Measurements from ENCODE around the gene SGPP2. TPM values are rescaled to one million over a fixed set of nuclear protein-coding genes. Genes with fewer than 3 reads are reported as not detected.

Gene SGPP2
- total and polyA plus RNA-seq, 9 donors = 0.22 to 18.5 (median 1.9) TPM; not detected in 1

DNA sequence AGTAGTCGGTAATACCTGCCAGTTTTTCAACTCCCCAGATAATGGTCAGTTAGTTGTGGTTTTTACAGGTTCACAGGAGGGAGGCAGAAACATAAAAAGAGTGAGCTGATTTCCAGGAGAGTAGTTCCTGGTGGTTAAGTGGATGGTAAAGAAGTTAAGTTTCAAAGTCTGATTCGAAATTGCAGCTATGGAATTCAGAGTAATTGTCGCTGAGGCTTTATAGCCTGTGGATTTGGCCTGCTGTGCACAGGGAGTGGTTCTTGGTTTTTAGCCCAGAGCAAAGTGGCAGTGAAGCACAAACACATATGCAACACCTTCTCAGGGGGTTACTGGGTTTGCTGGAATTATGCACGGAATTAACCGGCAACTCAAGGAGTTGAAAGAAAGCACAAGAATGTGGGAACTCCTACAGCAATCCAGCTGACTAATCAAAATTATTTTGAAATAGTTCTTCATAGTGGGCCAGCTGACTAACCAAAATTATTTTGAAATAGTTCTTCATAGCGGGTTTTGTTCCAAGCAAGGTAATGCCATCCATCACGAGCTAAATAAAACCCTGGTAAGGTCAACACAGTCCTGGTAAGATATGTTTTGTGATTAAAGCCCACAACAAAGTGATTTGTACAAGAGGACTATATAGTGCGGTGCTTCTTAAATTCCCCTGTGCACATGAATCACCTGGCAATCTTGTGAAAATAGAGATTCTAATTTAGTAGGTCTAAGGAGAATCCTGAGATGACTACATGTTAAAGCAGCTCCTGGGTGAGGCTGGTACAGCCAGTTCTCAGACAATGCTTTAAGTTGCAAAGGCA, 94.4 kb downstream of the SGPP2 start:
- Histone ChIP-seq H3K4me3 (no peak overlapping the region), H3K9me3 (no peaks in the 10 kb centered on the region), H3K27ac (no peak overlapping the region), H3K4me1 (ENCODE audit: insufficient read depth) (no peaks in the 10 kb centered on the region), H3K27me3 (no peaks in the 10 kb centered on the region), H3K36me3 (no peaks in the 10 kb centered on the region)
- no peak for TF ChIP-seq POLR2A (IDR thresholded peaks at IDR 0.05)
- no peak for TF ChIP-seq EP300 (IDR thresholded peaks at IDR 0.05)
- TF ChIP-seq, protein P1, sequence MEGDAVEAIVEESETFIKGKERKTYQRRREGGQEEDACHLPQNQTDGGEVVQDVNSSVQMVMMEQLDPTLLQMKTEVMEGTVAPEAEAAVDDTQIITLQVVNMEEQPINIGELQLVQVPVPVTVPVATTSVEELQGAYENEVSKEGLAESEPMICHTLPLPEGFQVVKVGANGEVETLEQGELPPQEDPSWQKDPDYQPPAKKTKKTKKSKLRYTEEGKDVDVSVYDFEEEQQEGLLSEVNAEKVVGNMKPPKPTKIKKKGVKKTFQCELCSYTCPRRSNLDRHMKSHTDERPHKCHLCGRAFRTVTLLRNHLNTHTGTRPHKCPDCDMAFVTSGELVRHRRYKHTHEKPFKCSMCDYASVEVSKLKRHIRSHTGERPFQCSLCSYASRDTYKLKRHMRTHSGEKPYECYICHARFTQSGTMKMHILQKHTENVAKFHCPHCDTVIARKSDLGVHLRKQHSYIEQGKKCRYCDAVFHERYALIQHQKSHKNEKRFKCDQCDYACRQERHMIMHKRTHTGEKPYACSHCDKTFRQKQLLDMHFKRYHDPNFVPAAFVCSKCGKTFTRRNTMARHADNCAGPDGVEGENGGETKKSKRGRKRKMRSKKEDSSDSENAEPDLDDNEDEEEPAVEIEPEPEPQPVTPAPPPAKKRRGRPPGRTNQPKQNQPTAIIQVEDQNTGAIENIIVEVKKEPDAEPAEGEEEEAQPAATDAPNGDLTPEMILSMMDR (IDR thresholded peaks at IDR 0.05) = no peak
- DNase-seq = no peak
- 14 to 25% (median 15%) methylated on average over 8 of the region's 8 CpGs for WGBS, 3 donors
- intact Hi-C loops (cut with DNase I) = no loop called here

DNA sequence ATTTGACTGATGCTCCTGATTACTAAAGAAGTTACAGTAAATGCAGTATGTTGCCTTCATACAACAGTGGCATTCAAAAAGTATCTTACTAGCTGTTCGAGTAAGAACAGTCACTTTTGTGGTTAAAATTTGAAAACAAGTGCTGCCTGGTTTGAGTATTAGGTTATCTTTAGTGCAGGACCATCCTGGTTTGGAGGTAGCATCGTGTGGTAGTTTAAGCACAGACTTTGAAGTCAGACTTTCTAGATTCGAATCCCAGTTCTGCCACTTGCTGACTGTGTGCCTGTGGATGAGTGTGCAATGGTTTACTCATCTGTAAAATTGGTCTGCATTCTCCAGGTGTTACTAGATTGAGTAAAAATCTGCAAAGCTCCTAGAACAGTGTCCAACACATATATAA, 96.8 kb downstream of the SGPP2 start:
- no peaks in the 10 kb centered on the region for H3K36me3 ChIP-seq
- TF ChIP-seq, protein P1 (IDR thresholded peaks at IDR 0.05) = no peak
- TF ChIP-seq EP300 (IDR thresholded peaks at IDR 0.05) (no peak), POLR2A (IDR thresholded peaks at IDR 0.05) (no peak)
- H3K4me1 ChIP-seq (ENCODE audit: insufficient read depth) = no peaks in the 10 kb centered on the region
- 81 to 84% (median 83%) methylated on average over 3 of the region's 3 CpGs for WGBS, 3 donors
- intact Hi-C loops (cut with DNase I) = no loop called here
- H3K27me3 ChIP-seq = no peaks in the 10 kb centered on the region
- H3K9me3 ChIP-seq = no peaks in the 10 kb centered on the region
- H3K4me3 ChIP-seq = no peak overlapping the region
- no peak for DNase-seq
- no peak overlapping the region for H3K27ac ChIP-seq

DNA sequence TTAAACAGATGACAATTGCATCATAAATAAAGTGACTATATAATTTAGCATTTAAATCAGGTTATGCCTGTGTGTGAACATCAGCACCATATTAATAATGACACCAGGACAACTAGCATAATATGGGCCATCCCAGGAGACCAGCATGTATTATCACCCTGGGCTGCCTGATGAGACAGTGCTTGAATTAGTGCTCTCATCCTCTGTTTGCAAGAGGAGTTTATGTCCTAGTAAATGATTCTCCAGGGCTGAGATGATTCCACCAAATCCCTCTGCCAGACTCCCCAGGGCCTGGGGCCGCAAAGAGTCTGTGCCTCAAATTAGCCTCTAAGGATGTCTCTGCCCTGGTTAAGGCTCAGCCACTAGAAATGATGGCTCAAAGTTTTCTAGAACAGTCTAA, 97.7 kb downstream of the SGPP2 start:
- Histone ChIP-seq H3K4me1 (ENCODE audit: insufficient read depth) (no peaks in the 10 kb centered on the region), H3K27me3 (no peaks in the 10 kb centered on the region), H3K36me3 (no peaks in the 10 kb centered on the region), H3K4me3 (no peak overlapping the region), H3K9me3 (no peaks in the 10 kb centered on the region), H3K27ac (no peak overlapping the region)
- TF ChIP-seq EP300 (IDR thresholded peaks at IDR 0.05) = no peak
- TF ChIP-seq, protein P1 (IDR thresholded peaks at IDR 0.05) = no peak
- TF ChIP-seq POLR2A (IDR thresholded peaks at IDR 0.05) = no peak
- intact Hi-C loops (cut with DNase I) = no loop called here
- DNase-seq = no peak
- 0 to 96% (median 50%) methylated on average over 1 of the region's 1 CpG for WGBS, 3 donors

DNA sequence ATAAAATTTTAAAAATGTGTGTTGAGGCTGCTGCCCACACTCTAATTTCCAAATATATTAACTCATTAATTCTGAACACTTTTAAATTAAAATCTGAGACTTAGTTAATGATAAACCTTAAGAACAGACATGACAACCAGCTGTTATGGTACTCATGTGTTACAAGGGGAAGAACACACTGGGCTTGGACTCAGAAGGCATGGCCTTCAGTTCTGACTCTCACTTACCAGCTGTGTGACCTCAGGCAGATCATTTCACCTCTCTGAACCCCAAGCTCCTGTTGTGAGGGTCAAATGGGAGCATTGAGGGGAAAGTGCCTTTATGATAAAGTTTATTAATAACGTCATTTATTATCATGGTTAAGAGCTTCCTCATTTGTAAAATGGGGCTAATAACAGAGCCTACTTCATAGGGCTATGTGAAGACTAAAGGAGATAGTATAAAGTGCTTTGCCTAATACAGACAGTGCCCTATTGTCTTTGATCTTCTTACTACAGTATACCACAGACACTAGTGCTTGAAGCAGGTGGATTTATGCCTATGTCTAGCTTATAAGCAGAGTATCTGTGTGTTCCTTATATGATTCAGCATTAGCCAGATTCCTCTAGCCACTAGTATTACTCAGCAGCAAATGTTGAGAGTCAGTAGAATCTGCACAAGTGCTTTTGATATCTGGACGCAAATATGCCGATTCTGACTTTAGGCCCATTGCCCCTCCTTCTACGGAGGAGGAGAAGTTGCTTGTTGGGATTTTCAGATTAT, 99.6 kb downstream of the SGPP2 start:
- no peaks in the 10 kb centered on the region for H3K36me3 ChIP-seq
- no peak overlapping the region for H3K27ac ChIP-seq
- no peaks in the 10 kb centered on the region for H3K9me3 ChIP-seq
- TF ChIP-seq EP300 (IDR thresholded peaks at IDR 0.05) = no peak
- TF ChIP-seq, protein P1 (IDR thresholded peaks at IDR 0.05) = no peak
- TF ChIP-seq POLR2A (IDR thresholded peaks at IDR 0.05) = no peak
- WGBS, 3 donors = 62 to 66% (median 62%) methylated on average over 4 of the region's 4 CpGs
- no peak overlapping the region for H3K4me3 ChIP-seq
- no peaks in the 10 kb centered on the region for H3K27me3 ChIP-seq
- intact Hi-C loops (cut with DNase I) = no loop called here
- no peak for DNase-seq
- H3K4me1 ChIP-seq (ENCODE audit: insufficient read depth) = no peaks in the 10 kb centered on the region

Measured in ovary (tissue), 9 donors.